OCI-M2 (cell line): ENCODE data around the gene RAB35.
"Not testable (repeated sequence)": the region's sequence is repeated elsewhere in the genome, so short reads cannot be mapped to it uniquely, and the experiment has no call there.

Experiments
- DNase-seq: peaks from one replicate; lab custom pipeline; 2025; ENCODE audit not compliant: unreplicated experiment; lab: John Stamatoyannopoulos, UW

RAB35 gene

DNA sequence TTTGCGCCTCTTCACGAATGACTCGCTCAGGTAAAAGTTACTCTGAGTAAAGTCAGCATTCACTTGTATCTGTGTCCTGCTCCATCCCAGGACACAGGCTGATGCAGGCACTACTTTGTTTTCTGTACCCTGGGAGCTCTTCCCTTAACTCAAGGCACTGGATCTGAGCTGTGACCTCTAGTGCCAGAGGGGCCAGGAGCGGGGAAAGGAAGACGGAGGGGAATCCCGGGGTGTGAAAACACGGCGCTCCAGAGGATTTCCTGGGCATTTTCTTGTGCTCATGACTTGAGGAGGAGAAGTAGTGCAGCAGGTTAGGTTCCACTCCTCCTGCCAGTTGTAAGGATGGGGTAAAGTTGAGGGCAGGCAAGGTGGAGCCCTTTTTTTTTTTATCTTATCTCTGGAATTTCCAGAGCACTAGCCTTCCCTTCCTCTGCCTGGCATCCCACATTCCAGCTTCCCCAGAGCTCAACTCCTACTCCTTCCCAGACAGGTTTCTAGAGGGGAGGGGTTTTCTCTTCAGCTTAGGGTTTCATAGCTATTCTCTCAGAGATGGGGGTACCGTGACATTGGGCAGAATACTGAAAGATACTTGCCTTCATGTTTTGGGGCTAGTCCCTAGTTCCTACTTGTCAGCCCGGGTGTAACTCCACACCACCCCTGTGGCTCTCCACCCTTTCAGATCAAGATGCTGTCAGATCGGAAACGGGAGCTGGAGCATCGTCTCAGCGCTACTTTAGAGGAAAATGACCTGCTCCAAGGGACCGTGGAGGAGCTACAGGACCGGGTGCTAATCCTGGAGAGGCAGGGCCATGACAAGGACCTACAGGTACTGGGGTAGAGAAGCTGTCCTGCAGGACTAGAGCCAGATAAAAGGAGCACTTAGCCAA lies 52.3 kb downstream of the RAB35 start:
- DNase-seq: no peak

DNA sequence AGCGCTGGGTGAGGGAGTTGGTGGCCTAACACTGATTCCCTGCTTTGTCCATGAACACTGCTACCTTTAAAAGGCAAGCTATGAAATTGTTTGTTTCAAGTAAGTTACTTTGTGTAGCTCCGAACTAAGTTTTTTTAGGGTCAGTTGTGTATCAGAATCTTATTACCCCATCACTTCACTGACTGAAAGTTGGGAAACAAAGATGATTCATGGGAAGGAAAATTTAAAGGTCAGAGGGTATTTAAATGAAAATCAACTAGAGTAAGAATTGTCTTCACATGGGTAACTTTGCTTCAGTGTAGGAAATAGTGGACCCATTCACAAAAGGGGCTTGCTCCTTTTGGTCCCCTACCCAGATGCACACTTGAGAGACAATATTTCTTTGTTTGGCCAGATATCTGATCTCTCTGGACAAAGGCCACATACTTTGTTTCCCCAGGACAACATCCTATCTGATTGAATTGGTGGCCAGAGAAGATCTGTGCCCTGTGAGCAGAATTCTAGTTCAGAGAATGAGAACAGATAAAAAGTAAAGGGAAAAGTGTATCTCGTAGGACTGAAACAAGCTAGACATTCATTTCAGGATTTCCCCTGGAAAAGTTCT lies 53.5 kb downstream of the RAB35 start:
- DNase-seq: no peak

DNA sequence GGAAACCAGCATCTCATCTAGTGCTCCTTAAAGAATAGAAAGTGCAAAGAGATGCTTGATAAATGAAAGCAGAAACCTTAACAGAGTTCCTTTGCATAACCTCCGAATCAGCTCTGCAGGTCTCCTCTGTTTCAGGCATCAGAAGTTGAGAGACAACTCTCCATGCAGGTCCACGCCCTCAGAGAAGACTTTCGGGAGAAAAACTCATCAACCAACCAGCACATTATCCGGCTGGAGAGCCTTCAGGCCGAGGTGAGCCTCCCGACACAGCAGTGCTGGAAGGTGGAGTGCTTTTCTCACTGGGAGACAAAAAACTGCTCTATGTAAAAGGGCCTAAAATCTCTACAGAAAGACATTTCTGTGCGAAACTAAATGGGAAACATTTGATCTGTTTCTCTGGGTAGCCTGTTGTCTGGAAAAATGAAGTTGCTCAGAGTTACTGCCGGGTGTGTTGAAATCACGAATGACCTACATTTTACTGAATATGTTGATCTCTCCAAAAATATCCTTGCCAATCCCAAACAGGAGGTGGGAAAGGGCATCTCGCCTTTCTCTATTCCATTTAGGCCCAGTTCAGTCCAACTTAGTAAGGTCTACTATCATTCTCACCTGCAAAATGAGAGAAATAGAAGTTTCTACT lies 54.9 kb downstream of the RAB35 start:
- DNase-seq: no peak

DNA sequence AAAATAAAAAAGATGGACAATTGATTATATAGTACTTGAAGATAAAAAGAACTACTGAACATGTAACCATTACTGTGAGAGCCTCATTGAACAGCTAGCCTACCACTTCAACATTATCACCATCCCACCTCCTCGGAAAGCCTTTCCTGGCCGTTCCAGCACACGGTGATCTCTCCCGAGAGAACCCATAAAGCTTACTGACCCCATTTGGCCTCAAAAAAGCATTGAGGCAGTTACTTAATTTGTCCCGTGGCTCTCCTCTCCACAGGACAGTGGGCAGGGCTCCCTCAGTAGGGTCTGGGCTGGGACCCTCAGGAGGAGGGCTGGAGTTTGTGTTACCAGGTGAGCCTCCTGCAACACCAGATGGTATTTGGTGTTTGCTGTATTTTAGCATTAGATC lies 55.8 kb downstream of the RAB35 start:
- DNase-seq: no peak

DNA sequence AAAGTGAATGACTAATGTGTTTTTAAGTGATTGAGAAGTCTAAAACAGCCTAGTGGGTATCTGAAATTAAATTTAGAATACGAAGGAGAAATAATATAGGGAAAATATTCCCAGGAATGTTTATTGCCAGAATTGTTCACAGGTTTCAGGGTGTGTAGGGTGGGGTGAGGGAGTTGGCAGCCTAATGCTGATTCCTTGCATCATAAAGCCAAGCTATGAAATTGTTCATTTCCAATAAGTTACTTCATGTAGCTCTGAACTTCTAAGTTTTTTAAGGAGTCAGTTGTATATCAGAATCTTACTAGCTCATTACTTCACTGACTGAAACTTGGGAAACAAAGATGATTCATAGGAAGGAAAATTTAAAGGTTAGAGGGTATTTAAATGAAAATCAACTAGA lies 56.4 kb downstream of the RAB35 start:
- DNase-seq: no peak

DNA sequence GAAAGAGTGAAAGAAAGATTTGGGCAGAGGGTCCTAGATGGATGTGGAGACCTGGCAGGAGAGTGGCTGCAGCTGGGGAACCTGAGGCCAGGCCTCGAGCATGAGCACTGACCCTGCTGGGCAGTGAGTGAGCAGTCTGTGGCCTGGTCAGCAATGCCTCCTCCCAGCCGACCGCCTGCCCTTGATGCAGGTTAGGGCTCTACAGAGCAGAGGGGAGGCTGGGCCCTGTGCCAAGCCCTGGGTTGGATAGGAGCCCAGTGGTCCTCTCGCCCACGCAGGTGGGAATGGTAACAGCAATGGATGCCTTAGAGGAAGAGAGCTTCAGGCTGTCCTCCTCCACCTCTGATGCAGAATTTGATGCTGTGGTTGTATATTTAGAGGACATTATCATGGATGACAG lies 59.8 kb downstream of the RAB35 start:
- no peak for DNase-seq

DNA sequence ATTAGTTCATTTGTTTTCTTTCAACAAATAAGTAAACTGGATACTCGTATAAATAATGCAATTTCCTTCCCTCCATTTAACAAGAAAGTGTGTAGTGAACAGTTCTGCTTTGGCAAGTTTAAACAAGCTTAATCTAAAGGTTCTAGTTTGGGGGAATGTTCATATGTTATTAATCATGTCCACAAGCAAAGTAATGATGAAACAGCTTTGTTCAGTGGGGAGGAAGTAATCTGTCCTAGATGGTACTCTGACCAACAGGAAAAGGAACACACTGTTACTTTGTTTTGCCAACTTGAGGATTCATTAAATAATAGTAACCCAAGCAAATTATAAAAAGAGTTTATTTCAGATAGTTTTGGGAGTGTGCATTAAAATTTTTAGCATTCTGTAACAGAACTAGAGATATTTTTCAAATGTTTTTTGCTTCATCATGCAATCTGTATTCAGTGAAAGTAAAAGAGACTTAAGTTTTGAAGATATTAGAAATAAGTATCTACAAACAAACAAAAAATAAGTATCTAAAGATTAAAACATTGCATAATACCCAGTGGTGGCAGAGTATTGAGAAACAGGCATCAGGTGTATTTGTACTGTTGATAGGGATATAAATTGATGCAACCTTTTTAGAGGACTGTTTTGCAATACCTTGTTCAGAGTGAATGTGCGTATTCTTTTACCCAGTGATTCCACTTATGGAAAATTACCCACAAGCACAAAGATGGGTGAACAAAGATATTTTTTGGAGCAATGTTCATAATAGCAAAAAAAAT lies 61.1 kb downstream of the RAB35 start:
- no peak for DNase-seq

DNA sequence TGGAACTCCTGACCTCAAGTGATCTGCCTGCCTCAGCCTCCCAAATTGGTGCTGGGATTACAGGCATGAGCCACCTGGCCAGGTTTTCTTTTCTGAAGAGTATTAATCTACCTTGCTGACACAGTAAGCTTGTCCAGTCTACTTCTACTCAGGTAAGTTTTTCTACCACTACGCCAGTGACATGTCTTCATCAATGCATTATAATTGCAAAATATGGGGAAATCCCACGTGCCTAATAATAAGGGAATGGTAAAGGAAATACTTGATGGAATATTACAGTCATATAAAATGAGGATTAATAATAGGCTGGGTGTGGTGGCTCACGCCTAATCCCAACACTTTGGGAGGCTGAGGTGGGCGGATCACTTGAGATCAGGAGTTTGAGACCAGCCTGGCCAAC lies 62.3 kb downstream of the RAB35 start:
- DNase-seq: no peak

DNA sequence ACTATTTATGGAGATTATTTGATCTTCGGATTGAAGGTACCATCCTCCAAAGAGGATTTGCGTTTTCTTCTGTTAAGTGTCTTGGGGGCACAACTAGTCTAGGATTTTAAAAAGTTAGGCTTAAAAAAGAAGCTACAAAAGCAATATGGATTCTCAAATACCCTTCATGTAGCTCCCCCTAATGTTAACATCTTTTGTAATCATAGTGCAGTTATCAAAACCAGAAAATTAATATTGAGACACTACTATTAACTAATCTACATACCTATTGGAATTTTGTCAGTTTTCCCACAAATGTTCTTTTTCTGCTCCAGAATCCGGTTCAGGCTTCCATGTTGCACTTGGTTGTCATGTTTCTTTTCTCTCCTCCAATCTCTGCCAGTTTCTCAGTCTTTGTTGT lies 65.0 kb downstream of the RAB35 start:
- no peak for DNase-seq

DNA sequence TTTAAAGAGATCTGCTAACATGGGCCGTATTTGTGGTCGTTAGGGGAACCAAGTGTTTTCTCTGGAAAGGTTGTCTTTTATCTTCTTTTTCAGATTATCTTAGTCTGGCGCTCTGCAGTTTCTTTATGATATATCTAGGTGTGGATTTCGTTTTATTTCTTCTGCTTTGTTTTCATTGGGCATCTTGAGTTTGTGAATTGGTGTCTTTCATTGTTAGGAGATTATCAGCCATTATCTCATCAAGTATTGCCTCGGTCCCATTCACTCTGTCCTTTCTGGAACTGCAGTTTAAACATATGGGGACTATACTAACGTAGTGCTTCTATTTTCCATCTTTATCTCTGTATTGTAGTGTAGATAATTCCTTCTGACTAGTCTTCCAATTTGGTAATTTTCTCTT lies 67.1 kb downstream of the RAB35 start:
- no peak for DNase-seq

DNA sequence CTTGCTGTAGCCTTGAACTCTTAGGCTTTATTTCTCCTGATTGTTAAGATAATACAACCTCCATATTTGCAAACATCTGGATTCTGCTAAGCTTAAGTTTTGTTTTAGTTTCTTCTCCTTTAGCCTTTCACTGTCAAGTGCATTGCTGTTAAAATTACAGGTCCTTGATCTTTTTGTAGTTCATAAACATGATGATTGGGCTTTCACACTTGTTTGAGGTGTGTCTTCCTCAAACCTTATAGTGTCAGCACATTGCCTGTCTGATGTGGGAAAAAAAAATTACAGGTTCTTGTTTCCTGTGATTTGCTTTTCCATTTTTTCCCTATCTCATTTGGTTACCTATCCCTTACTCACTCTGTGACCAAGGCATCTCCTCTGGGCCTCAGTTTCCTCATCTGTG lies 68.3 kb downstream of the RAB35 start:
- DNase-seq: no peak

DNA sequence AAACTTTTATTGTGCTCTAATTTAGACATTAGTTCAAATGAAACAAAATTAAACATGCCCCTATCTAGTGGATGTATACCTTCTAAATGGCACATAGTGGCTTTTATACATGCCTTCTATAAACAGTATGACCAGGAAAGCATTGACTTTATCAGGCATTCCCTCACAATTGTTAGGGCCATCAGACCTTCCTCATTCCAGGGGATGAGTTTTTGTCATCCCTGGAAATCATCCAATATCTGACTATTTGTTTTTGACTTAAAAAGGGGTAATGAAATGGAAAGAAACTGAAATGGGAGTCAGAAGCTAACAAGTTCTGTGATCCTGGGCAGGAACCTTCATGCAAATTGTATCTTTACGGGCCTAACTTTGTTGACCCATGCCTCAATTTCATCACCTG lies 69.5 kb downstream of the RAB35 start:
- DNase-seq: no peak

DNA sequence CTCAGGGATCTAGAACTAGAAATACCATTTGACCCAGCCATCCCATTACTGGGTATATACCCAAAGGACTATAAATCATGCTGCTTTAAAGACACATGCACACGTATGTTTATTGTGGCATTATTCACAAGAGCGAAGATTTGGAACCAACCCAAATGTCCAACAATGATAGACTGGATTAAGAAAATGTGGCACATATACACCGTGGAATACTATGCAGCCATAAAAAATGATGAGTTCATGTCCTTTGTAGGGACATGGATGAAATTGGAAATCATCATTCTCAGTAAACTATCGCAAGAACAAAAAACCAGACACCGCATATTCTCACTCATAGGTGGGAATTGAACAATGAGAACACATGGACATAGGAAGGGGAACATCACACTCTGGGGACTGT lies 71.2 kb downstream of the RAB35 start:
- not testable (repeated sequence) for DNase-seq
